ENCODE results near the gene VWA5B1.

Gene VWA5B1

DNA sequence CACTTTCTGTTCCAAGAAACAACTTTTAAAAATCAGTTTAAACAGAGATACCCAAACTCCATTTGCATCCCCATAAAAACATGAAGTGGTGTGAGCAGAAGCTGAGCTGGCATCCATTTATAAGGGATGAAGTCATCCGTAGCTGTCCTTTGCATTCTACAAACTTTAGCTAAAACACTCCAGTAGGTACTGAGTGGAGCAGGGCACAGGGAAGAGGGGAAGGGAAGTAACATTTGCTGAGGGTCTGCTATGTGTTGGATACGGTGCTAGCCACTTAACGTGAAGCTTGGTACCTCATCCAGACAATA is 32.9 kb downstream of the VWA5B1 start:
- no peak for DNase-seq

DNA sequence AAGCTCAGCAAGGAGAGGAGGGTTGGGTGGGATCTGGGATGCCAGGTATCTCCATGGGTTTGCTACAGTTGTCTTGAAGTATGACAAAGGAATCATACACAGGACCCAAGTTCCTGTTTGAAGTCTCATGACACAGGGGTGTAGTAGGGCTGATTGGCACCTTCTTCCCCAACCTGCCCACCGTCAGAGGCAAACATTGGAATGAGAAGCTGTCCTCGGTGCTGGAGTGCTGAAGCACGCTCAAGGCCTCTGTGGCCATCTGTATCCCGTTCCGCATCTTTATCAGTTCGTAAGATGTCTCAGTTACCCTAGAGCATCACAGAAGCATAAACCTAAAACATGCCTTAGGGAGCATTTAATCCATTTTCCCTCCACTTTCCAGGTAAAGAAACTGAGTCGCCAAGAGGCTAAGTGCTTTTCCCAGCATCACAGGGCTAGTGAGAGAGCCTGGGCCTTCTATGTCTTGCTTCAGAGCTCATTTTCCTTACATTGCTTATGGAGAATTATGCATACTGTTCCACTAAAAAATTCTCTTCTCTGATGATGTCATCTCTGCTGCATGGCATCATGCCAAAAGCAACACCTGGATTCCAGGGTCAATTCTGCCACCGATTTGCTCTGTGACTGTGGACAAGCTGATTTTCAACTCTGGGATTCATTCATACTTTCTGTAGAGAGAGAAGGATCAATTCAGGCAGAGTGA is 34.2 kb downstream of the VWA5B1 start:
- DNase-seq, result no peak

DNA sequence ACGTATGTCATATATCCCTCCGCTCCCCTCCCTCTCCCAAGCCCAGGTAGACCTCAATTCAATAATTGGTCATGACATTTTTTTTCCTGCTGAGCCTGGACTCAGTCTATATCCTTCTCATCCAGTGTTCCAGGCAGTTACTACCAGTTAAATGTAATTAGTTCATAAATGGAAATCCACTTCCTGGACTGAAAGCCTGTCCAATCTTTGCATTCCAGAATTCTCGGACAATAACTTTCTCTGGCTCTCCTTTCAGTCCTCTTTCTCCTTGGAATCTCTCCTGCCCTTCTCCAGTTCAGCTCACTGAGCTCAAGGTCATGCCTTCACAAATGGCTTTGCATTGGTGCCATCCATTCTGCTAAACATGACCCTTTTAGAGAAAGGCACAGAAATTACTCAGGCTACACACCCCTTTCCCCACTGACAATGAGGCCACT is 34.8 kb downstream of the VWA5B1 start:
- DNase-seq, result no peak

DNA sequence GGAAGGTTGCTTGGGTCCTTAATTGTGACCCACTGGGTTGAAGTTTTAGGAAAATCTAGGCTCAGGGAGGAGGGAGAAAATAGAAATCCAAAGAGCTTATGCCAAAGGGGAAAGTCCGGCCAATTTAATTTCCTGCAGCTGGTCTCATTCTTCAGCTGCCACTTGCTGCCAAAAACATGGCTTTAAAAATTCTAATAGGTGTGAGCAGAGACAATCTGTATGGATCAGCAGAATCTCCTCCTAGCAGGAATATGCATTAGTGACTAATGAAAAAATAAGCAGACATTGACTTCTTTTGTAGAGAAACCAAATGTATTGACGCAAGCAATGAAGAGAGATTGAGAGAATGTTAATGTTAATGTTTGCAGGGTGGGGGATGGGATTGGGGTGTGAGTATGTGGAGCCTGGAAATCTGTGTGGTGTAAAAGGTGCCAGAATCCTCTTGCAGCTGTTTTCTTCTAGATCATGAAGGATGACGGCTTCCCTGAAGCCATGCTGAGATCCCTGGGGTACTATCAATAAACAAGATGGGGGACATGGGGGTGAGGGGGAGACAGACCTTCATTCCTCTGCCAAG is 35.3 kb downstream of the VWA5B1 start:
- DNase-seq, result no peak

DNA sequence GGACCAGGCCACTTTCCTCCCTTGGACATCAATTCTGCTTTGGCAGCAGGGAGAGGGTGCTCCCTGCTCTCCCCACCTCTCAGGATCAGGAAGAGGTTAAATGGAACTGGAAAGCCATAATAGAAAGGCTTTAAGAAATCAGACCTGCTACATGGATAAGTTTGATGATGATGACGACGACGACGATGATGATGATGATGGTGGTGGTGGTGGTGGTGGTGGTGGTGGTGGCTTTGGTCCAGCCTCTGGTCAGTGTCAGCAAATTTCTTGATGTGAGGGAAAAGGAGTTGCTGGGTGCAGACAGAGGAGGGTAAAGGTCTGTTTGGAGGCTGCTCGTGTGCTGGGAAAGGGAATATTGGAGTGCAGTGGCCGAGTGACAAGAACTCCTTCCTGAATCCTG is 36.8 kb downstream of the VWA5B1 start:
- DNase-seq, result no peak

DNA sequence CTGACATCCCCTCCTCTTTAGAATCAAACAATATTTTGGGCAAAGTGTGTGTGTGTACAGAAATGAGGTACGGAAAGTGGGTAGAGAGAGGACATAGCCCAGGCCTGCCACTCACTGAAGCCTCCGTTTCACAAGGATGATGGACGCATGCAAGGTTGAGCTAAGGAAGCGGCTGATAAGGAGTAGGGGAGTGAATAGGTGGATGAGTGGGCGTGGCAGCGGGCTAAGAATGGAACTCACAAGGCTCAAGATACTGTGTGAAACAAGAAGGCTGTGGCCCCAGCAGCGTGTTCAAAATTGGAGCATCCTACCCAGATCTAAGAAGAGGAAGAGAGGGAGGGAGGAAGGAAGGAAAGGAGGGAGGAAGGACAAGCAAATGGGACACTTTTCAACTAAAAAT is 37.5 kb downstream of the VWA5B1 start:
- no peak for DNase-seq

DNA sequence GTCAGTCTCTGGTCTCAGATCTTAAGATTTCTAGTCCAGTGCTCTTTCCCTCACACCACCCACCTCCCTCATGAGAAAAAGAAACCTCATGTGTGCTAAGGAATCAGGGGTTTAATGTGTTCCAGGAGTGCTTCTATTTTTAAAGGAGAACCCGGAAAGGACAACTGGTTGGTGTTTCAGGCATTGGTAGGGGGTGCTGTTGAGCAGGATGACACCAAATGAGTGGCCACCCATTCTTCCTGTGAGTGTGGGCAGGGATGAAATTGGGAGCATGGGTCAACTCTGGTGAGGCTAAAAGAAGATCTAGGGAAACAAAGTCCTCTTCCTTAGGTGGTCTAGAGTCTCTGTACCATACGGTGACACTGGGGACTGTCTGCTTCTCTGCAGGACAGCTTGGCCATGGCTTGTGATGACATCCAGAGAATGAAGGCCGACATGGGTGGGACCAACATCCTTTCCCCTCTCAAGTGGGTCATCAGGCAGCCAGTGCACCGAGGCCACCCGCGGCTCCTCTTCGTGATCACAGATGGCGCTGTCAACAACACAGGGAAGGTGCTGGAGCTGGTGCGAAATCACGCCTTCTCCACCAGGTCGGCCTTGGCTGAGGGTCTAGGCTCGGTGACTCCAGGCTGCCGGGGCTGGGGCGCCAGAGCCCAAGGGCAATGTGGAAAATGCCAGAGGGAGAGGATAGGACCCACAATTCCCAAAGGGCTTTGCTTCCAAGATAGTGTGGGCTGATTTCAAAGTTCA is 39.3 kb downstream of the VWA5B1 start:
- no peak for DNase-seq

DNA sequence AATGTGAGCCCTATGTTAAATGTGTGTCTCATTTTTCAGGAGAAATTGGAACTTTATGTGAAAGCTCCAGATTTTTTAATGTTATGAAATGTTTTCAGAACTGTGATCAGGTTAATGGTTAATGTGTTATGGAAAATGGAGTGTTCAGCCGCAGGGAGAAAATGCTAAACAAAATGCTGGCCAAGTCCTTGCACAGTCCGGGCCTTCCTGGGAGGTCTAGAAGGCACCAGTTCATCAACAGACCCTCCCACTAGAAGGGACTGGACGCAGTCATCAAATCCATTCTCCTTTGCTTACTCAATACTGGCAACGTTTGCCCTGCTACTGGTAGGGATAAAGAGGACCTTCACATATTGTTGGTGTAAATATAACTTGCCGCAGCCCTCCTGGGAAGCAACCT is 43.4 kb downstream of the VWA5B1 start:
- DNase-seq, result no peak

DNA sequence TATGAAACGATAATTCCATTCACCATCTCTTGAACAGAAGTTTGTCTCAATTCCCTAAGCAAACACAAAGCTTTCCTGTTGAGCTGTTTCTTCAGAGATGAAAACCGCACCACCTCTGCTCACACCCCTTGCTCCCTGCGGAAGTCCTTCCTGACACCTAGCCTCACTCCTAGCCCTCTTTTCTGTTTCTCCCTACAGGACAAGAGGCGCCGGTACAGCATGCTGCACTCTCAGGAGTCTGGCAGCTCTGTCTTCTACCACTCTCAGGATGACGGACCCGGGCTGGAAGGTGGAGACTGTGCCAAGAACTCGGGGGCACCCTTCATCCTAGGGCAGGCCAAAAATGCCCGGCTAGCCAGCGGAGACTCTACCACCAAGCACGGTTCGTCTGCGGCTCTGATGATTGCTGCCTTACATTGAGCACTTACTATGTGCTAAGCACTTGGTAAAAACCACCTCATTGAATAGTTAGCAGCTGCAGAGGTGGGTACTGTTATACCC is 45.5 kb downstream of the VWA5B1 start:
- DNase-seq, result no peak

DNA sequence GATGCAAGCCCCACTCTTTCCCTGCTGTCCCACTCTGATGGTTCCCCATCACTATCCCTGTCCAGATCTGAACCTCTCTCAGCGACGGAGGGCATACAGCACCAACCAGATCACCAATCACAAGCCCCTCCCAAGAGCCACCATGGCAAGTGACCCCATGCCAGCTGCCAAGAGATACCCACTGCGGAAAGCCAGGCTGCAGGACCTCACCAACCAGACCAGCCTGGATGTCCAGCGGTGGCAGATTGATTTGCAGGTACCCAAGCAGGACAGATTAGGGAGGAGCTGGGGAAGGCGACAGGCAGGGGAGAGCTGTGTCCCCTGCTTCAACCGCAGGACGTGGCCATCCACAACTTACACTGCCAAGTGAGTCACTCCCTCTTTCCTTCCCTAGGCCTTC is 46.9 kb downstream of the VWA5B1 start:
- no peak for DNase-seq

DNA sequence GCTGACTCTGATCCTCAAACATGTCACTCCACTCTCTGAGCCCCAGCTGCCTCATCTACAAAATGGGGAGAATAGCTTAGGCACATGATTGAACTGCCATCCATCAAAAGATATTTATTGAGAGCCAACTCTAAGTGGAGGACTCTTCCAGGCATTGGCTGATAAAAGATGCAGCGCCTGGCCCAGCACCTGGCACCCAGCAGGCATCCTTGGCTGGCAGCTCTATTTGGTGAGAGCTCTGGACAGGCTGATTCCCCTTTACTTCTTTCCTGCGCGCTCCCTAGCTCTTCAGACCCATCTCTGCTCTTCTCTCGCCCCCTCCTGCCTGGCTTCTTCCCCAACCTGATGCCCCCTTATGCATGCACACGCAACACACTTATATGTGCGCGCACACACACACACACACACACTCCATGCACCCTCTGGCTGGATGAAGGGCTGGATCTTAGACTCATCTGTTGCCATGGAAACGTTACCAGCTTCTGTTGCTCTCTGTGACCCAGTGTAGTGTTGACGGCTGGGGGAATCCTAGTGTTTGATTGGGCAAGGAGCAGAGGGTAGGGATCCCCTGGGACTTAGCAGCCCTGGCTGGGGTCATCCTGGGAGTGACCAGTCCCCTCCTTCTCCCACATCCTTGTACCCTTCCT is 49.3 kb downstream of the VWA5B1 start:
- DNase-seq, result no peak

DNA sequence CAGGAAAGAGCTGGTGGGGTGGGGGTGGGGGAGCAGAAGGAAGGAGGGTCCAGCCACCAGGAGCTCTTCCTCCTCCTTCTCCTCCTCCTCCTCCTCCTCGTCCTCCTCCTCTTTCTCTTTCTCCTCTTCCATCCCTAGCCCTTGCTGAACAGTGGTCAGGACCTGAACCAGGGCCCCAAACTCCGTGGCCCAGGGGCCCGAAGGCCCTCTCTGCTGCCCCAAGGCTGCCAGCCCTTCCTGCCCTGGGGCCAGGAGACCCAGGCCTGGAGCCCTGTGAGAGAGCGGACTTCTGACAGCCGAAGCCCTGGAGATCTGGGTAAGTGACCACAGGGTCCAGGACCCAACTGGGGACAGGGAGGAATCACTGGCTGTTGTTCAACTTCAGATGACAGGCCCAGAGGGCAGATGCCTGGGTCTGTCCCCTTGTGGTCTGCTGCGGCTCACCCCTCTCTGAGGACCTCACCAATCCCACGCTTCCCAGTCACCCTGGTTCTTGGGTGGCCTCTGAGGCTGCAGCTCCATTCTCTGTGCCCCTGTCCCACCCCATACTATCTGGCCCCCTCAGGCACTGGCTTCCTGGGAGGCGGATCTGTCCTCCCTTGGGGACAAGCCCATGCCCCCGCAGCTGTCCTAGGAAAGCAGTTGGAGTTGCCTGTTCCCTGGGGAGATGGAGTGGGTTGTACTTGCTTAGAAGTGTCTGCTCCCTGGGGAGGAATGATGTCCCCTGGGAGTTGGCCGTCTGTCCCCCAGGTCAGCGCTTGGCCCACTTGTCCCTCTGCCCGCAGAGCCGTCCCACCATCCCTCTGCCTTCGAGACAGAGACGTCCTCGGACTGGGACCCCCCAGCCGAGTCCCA is 51.8 kb downstream of the VWA5B1 start:
- no peak for DNase-seq

DNA sequence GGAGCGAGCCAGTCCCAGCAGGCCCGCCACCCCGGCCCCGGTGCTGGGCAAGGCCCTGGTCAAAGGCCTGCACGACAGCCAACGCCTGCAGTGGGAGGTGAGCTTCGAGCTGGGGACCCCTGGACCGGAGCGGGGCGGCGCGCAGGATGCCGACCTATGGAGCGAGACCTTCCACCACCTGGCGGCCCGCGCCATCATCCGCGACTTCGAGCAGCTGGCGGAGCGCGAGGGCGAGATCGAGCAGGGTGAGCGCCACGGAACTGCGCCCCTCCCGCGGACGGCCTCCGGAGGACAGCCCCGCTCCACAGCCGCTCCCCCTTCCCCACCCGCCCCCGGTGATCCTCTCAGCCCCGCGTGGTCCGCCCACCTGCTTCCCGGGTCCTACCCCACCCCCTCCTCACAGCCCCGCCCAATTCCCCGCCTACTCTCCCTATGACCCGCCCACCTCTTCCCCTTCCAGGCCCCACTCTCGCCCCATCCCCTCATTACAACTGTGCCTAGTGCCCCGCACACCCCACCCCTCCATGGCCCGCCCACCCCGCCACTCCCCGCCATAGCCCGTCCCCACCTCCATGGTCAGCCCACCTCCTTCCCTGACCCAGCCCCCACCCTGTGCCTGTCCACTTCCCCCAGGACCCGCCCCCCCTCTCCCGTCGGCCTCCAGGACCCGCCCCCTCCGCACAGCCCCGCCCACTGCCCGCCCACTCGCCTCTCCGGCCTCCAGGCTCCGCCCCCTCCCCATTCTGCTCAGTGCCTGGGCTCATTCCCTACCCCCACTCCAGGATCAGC is 52.7 kb downstream of the VWA5B1 start:
- peak; percentile 12 for DNase-seq

DNA sequence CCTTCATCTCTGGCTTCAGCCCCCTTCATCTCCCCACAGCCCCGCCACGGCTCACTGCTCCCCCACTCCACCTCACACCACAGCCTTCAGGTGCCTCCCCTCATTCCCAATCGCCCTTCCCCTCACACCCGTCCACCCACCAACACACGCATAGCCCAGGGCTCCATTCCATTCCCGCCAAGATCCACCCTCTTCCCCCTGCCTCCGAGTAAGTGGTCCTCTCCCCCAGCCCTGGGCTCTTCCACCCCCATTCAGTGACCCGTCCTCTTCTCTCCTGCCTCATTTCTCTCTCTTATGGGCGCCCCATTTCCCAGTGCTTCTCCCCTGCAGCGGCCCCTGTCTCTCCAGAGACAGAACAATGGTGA is 53.2 kb downstream of the VWA5B1 start:
- no peak for DNase-seq

DNA sequence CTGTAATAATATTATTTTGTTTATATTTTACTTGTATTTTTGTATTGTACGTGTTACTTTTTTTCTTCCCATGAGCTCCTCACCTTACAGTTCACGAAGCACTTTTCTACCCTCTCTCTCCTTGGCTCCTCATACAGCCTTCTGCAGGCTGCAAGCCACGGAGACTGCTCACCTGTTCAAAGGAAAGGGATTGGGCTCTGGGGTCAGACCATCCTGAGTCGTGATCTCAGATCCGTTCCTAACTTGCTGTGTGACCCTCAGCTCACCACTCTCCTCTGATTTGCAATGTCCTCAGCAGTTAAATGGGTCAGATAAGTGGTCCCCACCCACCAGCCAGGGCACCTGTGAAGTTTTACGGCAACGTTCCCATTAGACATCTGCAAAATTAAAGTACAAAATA is 54.1 kb downstream of the VWA5B1 start:
- no peak for DNase-seq

DNA sequence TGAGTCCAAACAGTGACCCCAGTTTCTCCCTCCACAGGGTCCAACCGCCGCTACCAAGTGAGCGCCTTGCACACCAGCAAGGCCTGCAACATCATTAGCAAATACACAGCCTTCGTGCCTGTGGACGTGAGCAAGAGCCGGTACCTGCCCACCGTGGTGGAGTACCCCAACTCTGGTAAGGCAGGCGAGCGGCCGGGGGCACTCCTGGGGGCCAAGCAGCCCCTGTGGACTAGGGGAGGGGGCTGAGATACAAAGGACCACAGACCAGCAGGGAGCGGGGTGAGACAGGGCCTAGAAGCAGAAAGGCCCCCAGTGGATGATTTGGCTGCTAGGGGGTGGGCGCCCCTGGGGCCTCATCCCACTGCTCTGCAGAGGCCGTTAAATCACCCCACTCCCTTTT is 54.7 kb downstream of the VWA5B1 start:
- DNase-seq, result no peak

DNA sequence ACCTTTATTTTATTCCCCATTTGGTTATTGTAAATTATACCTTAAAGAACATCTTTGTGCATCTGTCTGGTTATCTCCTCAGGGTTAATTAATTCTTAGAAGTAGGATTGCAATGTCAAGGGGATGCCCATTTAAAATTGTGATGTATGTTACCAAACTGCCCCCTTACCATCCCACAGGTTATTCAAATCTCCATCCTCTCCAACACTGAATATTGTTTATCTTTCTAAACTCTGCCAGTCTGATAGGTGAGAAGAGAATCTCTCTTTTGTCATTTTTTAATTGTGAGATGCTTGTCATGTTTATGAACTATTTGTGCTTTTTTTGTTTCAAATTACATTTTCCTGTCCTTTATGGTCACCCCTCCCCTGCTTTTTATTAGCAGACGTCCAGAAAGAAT is 55.8 kb downstream of the VWA5B1 start:
- no peak for DNase-seq

DNA sequence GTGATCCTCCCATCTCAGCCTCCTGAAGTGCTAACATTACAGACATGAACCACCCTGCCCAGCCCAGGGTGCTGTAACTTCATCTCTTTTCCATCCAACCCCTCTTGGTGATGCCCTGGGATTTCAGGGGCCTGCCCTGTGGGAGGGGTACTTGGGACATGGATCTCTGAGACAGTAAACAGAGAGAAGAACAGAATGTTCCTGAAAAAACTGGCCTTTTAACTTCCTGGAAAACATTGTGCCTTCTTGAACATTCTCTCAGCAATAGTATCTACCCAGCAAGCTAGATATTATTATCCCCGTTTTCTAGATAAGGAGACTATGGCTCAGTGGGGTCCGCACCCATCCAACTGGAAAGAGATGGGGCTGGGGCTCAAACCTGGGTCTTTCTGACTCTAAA is 57.0 kb downstream of the VWA5B1 start:
- DNase-seq, result no peak

DNA sequence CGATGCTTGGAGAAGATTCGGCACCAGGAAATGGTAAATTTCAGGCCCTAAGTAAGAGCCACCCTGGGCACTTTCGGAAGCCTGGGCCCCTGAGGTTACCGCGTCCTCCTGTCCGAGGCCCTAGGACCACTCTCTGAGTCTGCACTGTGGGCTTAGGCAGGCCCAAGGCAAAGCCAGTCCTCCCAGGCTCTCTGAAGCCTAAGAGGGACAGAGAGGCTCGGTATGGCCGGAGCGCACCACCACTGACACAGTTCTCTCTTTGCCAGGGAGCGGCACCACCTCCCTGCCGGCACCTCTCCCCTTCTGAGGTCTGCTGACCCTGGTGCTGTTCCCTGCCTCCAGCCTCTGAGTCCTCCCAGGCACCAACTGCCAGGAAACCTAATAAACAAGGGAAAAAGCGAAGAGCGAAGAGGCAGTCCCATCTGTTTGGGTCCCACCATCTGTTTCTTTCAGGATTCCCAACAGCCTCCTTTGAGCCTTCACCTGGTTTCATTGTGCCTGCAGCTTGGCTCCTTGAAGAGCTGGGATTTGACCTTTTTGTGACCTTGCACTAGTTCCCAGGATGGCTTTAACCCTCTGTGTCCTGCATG is 57.7 kb downstream of the VWA5B1 start:
- no peak for DNase-seq

DNA sequence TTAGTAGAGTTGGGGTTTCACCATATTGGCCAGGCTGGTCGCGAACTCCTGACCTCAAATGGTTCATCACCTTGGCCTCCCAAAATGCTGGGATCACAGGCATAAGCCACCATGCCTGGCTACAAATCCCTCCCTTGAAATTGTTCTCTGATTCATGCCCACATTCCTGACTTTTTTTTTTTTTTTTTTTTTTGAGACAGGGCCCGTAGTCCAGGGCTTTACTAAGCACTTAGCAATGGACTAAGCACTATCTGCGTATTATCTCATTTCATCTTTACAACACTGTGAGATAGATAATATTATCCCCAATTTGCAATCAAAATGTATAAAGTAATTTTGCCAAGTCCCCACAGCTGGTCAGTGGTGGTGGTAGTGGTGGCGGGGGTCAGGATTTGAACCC is 58.9 kb downstream of the VWA5B1 start:
- DNase-seq, result no peak

DNA sequence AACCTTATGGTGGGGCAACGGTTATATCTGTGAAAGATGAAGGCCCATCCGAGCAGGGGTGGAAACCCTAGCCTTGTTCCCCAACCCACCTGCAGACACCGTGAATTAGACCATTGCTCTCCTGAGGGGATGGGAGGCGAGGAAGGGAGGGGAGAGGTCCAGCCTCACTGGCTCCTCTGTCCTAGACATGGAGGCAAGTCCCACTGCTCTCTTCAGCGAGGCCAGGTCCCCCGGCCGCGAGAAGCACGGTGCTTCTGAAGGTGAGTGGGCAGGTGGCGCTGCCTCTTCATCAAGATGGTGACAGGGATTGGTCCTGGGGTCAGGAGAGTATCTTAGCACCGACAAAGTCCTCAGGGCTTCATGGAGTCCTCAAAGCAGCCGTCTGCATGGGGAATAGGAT is 59.3 kb downstream of the VWA5B1 start:
- DNase-seq, result no peak

DNA sequence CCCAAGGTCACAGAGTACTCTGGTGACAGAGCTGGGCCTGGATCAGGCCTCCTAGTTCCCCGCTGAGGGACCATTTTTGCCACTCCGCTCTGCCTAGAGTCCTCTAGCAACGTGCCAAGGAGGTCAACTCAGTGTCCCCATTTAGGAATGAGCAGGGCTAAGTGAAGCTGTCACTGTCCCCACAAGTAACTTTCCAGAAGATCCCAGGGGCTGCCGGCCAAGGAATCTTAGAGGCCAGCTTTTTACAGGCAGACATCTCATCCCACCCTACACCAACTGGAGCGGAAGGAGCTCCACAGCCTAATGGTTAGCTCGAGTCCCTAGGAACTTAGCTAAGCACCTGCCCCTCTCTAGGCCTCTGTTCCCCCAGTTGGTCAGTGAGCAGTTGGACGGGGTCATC is 59.7 kb downstream of the VWA5B1 start:
- no peak for DNase-seq
